ENCODE data around the gene MFSD11.
A peak's percentile ranks its signal among the peaks of the same experiment; 100 is the strongest.
"Not testable (repeated sequence)": the region's sequence is repeated elsewhere in the genome, so short reads cannot be mapped to it uniquely, and the experiment has no call there.

Gene MFSD11

DNA sequence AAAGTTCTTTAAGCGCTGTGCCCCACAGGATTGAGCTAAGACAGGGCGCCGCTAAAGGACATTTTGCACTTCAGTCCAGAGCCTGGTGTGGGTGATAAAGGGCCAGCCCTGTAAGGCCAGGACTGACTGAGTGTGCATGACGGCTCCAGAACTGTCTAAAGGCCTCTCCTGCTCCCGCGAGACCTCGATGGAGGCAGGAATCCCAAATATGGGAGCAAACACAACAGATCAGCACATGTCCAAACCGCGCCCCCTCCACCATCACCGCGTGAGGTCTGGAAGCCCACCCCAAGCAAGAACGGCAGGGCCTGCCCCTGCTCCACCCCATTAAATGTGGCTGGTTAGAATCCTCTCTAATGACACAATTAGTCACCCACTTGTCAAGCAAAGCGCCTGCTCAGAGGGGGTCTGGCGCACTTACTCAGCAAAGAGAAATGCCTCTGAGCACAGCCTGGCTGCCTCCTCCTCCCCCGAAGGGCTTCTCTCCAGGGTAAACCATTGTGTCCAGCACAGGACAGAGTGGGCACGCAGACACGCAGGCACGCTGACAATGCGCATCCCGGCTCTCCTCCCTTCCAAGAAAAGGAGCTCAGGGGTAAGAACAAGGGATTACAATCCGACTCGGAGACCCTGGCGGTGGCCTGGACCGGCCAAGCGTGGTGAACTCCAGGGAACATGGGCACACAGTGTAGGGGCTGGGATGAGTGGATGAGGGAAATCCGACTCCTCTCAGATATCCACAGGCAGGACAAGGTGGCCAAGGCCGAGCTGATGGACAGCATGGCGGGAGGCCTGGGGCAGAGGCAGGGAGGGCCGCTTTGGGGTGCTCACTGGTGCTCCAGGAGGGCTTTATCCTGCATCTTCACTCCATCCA is 28.6 kb upstream of the MFSD11 start:
- H3K4me3 ChIP-seq (ENCODE audit: low read length): no peak overlapping the region
- H3K27ac ChIP-seq (ENCODE audit: low read length): no peak overlapping the region
- H3K27me3 ChIP-seq (ENCODE audit: control insufficient read depth, insufficient read depth, low read length): peaks cover 6% of the 10 kb centered on the region; the same call in 1 of the 2 replicates
- no peaks in the 10 kb centered on the region for H3K36me3 ChIP-seq (ENCODE audit: control insufficient read depth, insufficient read depth, low read length)
- peaks cover 10% of the 10 kb centered on the region for H3K4me1 ChIP-seq (ENCODE audit: control insufficient read depth, insufficient read depth, low read length)
- no CpG with 5 or more reads among the region's 29 CpGs for WGBS (ENCODE audit: insufficient coverage, insufficient read length)
- DNase-seq (ENCODE audit: low read depth, low spot score): no peak
- no peaks in the 10 kb centered on the region for H3K9me3 ChIP-seq (ENCODE audit: control insufficient read depth, insufficient read depth, low read length)

DNA sequence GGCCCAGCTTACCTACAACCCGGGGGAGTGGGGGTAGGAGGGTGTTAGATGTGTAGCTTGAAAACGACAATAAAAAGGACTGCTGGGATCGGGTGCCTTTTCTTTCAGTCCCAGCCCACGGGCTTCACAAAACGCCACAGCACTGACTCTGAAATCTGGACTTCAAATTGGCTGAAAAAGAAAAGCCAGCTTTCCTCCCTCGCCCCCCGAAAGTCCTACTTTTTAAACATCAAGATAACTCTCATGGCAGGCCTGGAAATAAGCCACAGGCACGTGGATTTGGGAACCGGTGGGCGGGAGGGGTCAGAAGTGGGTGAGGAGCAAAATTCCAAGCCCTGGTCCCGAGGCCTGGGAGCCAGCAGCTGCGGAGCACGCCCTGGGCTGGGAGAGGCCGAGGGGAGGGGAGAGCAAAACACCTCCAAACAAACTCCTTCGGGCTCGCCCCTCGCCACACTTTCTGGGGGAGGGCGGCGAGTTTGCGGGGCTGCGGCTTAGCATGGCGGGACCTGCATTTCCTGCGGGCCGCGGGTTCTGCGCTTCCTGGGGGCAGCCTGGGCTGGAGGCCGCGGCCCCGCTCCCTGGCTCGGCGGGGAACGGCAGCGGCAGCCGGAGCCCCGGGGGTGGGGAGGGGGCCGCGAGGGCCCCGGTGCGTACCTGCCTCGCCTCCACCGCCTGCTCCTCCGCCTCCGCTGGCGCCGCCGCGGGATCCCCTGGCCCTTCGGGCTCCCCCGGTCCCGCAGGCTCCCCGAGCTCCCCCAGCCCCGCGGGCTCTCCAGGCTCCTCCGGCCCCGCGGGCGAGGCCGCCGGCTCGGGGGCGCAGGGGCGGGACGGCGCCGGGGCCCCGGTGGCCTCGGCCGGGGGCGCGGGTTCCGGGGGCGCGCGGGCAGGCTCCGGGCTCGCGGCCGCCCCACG is 27.7 kb upstream of the MFSD11 start:
- DNase-seq (ENCODE audit: low read depth, low spot score); H3K9me3 ChIP-seq (ENCODE audit: control insufficient read depth, insufficient read depth, low read length); H3K27me3 ChIP-seq (ENCODE audit: control insufficient read depth, insufficient read depth, low read length); H3K27ac ChIP-seq (ENCODE audit: low read length); H3K36me3 ChIP-seq (ENCODE audit: control insufficient read depth, insufficient read depth, low read length): not testable (repeated sequence)
- Histone ChIP-seq H3K4me3 (ENCODE audit: low read length) (peak overlapping the region; percentile 67), H3K4me1 (ENCODE audit: control insufficient read depth, insufficient read depth, low read length) (peaks cover 10% of the 10 kb centered on the region)
- WGBS (ENCODE audit: insufficient coverage, insufficient read length): no CpG with 5 or more reads among the region's 79 CpGs

DNA sequence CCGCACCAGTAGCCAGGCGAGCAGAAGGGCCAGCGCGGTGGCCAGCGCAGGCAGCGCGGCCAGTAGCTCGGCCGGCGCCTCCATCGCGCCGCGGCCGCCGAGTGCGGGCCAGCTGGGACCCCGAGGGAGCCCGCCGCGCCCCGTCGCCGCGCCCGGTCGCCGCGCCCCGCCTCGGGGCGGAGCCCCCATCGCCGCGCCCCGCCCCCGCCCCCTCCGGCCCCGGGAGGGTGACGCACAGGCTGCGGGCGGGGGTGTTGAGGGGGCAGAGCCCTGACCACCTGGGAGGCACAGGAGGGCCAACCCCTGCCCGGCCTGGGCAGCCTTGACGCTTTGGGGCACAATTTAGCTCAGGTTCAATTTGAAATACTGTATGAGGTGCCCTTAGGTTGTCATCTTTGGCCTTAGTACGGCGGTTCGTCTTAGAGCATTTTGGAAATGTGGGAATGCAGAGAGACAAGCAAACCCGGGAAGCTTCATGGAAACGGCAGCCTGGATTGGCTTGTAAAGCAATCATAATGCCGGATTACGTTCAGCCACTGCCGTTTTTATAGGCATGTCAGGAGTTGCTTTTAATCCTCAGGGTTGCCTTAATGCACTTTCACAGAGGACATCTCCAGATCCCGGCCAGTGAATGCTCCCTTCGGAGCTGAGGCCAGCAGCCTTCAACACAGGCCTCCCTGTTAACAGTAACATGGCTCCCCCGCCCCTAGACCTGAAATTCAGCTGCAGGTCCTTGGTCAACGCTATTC is 26.9 kb upstream of the MFSD11 start, which contains the start of gene MXRA7:
Gene MXRA7 (minus strand): TSS at position 103 of the 749 bp plus-strand sequence. CDS start 19 bp downstream, at position 84.
- 0 out of 2 replicates have a peak, but pooled peaks cover 5% of the 10 kb centered on the region for H3K36me3 ChIP-seq (ENCODE audit: control insufficient read depth, insufficient read depth, low read length)
- H3K4me3 ChIP-seq (ENCODE audit: low read length): peak within 1 kb of the TSS; percentile 67
- no CpG with 5 or more reads among the region's 56 CpGs for WGBS (ENCODE audit: insufficient coverage, insufficient read length)
- H3K27ac ChIP-seq (ENCODE audit: low read length): no peak within 1 kb of the TSS
- peaks cover 10% of the 10 kb centered on the region for H3K4me1 ChIP-seq (ENCODE audit: control insufficient read depth, insufficient read depth, low read length)
- no peaks in the 10 kb centered on the region for H3K9me3 ChIP-seq (ENCODE audit: control insufficient read depth, insufficient read depth, low read length)
- H3K27me3 ChIP-seq (ENCODE audit: control insufficient read depth, insufficient read depth, low read length): peaks cover 6% of the 10 kb centered on the region; the same call in 1 of the 2 replicates
- DNase-seq (ENCODE audit: low read depth, low spot score): no peak

DNA sequence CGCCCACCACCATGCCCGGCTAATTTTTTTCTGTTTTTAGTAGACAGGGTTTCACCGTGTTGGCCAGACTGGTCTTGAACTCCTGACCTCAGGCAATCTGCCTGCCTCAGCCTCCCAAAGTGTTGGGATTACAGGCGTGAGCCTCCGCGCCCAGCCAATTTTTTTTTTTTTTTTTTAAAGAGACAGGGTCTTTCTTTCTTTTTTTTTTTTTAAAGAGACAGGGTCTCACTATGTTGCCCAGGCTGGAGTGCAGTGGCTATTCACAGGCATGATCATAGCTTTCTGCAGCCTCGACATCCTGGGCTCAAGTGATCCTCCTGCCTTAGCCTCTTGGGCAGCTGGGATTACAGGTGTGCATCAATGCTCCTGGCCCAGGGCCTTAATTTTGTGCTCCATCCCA is 25.6 kb upstream of the MFSD11 start:
- no CpG with 5 or more reads among the region's 7 CpGs for whole genome bisulfite sequencing (ENCODE audit: insufficient coverage, insufficient read length)
- not testable (repeated sequence) for H3K4me3 ChIP-seq (ENCODE audit: low read length); H3K36me3 ChIP-seq (ENCODE audit: control insufficient read depth, insufficient read depth, low read length); H3K27ac ChIP-seq (ENCODE audit: low read length); DNase-seq (ENCODE audit: low read depth, low spot score); H3K27me3 ChIP-seq (ENCODE audit: control insufficient read depth, insufficient read depth, low read length); H3K9me3 ChIP-seq (ENCODE audit: control insufficient read depth, insufficient read depth, low read length)
- H3K4me1 ChIP-seq (ENCODE audit: control insufficient read depth, insufficient read depth, low read length): peaks cover 10% of the 10 kb centered on the region

DNA sequence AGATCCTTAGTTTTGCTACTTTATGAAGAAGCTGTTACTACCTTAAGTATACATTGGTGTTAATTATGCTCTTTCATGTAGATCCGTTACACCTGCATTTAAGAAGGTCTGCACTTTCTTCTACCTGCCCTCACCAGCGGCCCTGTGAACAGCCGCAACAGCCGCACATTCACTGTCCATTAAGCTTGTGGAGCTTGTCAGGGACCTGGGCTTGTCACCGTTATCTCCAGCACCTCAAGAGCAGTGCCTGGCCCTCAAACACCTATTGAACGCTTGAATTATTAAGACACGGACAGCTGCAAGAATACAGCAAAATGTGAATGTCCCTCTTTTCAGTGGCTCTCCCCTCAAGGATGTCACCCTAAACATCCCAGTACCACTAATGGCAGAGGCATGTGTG is 24.2 kb upstream of the MFSD11 start:
- DNase-seq (ENCODE audit: low read depth, low spot score): no peak
- no peak overlapping the region for H3K27ac ChIP-seq (ENCODE audit: low read length)
- H3K36me3 ChIP-seq (ENCODE audit: control insufficient read depth, insufficient read depth, low read length): peaks cover 15% of the 10 kb centered on the region; the same call in 1 of the 2 replicates
- H3K27me3 ChIP-seq (ENCODE audit: control insufficient read depth, insufficient read depth, low read length): peaks cover 6% of the 10 kb centered on the region; the same call in 1 of the 2 replicates
- no peak overlapping the region for H3K4me3 ChIP-seq (ENCODE audit: low read length)
- peaks cover 9% of the 10 kb centered on the region for H3K4me1 ChIP-seq (ENCODE audit: control insufficient read depth, insufficient read depth, low read length)
- no peaks in the 10 kb centered on the region for H3K9me3 ChIP-seq (ENCODE audit: control insufficient read depth, insufficient read depth, low read length)
- WGBS (ENCODE audit: insufficient coverage, insufficient read length): no CpG with 5 or more reads among the region's 7 CpGs

DNA sequence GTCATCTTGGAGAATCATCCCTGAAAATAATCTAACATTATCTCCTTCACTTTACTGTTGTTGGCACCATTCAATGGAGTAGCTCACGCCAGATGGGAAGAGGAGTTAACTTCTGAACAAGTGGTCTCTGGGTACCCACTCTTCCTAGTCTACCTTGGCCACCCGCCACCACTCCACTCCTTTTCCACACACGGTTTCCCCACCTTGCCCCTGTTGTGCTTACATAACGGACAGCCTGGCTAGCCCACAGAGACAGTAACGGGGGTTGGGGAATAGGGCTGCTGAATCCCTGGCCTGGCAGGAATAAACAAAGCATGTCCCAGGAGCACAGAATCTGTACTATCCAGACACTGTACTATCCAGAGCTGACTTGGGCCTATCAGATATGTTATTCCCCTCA is 23.6 kb upstream of the MFSD11 start:
- Histone ChIP-seq H3K36me3 (ENCODE audit: control insufficient read depth, insufficient read depth, low read length) (peaks cover 18% of the 10 kb centered on the region; the same call in 1 of the 2 replicates), H3K9me3 (ENCODE audit: control insufficient read depth, insufficient read depth, low read length) (no peaks in the 10 kb centered on the region), H3K4me1 (ENCODE audit: control insufficient read depth, insufficient read depth, low read length) (peaks cover 6% of the 10 kb centered on the region), H3K4me3 (ENCODE audit: low read length) (no peak overlapping the region), H3K27me3 (ENCODE audit: control insufficient read depth, insufficient read depth, low read length) (peaks cover 6% of the 10 kb centered on the region; the same call in 1 of the 2 replicates), H3K27ac (ENCODE audit: low read length) (no peak overlapping the region)
- no CpG with 5 or more reads among the region's 5 CpGs for WGBS (ENCODE audit: insufficient coverage, insufficient read length)
- no peak for DNase-seq (ENCODE audit: low read depth, low spot score)

DNA sequence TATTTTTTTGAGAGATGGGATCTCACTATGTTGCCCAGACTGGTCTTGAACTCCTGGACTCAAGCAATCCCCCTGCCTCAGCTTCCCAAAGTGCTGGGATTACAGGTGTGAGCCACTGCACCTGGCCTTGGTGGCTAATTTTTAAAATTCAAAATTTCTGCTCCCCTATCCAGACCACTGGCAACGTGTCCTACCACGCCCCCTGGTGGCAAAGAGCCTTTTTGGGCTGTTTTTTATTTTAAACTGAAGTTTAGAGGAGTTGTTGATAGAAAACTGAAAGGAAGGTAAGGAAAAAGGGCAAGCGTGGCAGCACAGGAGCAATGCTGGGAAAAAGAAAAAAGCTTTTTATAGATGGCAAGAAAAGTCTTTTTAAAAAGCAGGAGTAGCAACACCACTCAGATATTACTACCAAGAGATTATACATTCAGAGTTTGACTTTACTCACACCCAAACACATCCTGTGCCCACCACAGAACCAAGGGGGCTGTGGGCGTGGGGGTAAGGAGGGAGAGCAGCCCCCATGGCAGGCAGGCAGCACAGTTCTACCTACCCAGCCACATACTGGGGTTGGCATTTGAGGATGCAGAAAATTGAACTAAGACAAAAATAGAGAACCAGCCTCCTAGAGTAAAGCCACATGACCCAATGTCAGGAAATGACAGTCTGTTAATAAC is 23.0 kb upstream of the MFSD11 start:
- no CpG with 5 or more reads among the region's 4 CpGs for WGBS (ENCODE audit: insufficient coverage, insufficient read length)
- DNase-seq (ENCODE audit: low read depth, low spot score): no peak
- Histone ChIP-seq H3K36me3 (ENCODE audit: control insufficient read depth, insufficient read depth, low read length) (peaks cover 22% of the 10 kb centered on the region; the same call in 1 of the 2 replicates), H3K4me3 (ENCODE audit: low read length) (no peak overlapping the region), H3K4me1 (ENCODE audit: control insufficient read depth, insufficient read depth, low read length) (peaks cover 3% of the 10 kb centered on the region), H3K27ac (ENCODE audit: low read length) (no peak overlapping the region), H3K27me3 (ENCODE audit: control insufficient read depth, insufficient read depth, low read length) (no peaks in the 10 kb centered on the region; the same call in 1 of the 2 replicates), H3K9me3 (ENCODE audit: control insufficient read depth, insufficient read depth, low read length) (no peaks in the 10 kb centered on the region)

DNA sequence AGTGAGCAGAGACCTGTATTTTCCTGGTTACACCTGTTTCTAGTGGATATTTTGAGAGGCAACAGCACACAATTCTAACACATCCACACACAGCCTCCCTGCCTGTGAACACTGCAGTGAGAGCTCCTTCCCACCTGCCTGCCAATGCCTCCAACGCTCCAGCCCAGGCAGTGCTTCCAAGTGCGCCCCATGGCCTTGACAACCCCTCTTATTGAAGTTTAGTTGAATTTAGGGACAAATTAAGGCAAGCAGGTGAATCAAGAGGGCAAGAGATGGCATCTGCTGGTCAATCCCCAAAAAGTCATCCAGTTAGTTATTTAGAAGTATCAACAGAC is 22.5 kb upstream of the MFSD11 start:
- H3K4me1 ChIP-seq (ENCODE audit: control insufficient read depth, insufficient read depth, low read length): peaks cover 3% of the 10 kb centered on the region
- H3K36me3 ChIP-seq (ENCODE audit: control insufficient read depth, insufficient read depth, low read length): peaks cover 27% of the 10 kb centered on the region; the same call in 1 of the 2 replicates
- WGBS (ENCODE audit: insufficient coverage, insufficient read length): no CpG with 5 or more reads among the region's 2 CpGs
- no peak for DNase-seq (ENCODE audit: low read depth, low spot score)
- H3K27ac ChIP-seq (ENCODE audit: low read length): no peak overlapping the region
- H3K27me3 ChIP-seq (ENCODE audit: control insufficient read depth, insufficient read depth, low read length): no peaks in the 10 kb centered on the region
- H3K4me3 ChIP-seq (ENCODE audit: low read length): no peak overlapping the region
- no peaks in the 10 kb centered on the region for H3K9me3 ChIP-seq (ENCODE audit: control insufficient read depth, insufficient read depth, low read length)

- DNase-seq (ENCODE audit: low read depth, low spot score): no peak
- Histone ChIP-seq H3K4me1 (ENCODE audit: control insufficient read depth, insufficient read depth, low read length) (peaks cover 2% of the 10 kb centered on the region), H3K27ac (ENCODE audit: low read length) (no peak overlapping the region), H3K4me3 (ENCODE audit: low read length) (no peak overlapping the region), H3K36me3 (ENCODE audit: control insufficient read depth, insufficient read depth, low read length) (peaks cover 32% of the 10 kb centered on the region; the same call in 1 of the 2 replicates), H3K9me3 (ENCODE audit: control insufficient read depth, insufficient read depth, low read length) (no peaks in the 10 kb centered on the region), H3K27me3 (ENCODE audit: control insufficient read depth, insufficient read depth, low read length) (no peaks in the 10 kb centered on the region)
- WGBS (ENCODE audit: insufficient coverage, insufficient read length): no CpG with 5 or more reads among the region's 13 CpGs
These were observed 21.6 kb upstream of the MFSD11 start for GRCh38 chr17:76716146-76716838.
